ENCODE data around the gene HINT2.

HINT2 gene

DNA sequence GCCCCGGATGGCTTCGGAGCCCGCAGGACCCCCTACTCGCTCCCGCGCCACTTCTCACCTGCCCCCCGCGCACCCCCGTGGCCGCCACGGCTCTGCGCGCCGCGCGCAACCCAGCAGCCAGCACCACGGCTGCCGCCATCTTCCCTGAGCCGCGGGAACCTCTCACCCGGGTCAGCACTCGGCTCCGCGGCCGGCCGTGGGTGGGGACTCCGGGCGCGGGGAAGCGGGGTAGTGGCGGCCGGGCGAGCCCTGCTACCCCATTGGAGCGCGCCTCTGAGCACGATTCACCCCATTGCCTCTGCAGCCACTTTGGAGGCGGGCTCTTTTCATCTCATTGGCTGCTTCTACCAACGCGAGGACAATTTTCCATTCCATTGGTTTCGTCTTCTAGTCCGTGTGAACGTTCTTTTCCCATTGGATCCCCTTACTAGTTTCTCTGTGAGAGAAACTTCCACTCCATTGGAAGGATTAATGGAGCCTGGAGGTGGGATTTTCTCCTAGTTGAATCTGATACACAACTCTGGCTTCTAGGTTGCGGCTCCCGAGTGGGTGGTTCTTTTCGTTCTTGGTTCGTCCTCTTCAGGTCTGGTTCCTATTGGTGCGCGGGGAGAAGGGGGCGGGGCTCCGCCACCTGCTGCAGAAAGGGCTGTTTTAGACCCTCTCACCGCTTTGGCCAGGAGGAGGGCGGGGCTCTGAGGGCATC lies at the start of gene HINT2:
HINT2 (minus strand) TSS at position 202 of the 703 bp plus-strand sequence; CDS start at position 139, 63 bp downstream.
- Histone ChIP-seq H3K9ac (ENCODE audit: low read length in 5 of 5) (peak within 1 kb of the TSS; percentile 84 to 99 (median 94)), H3K9me3 (ENCODE audit: control insufficient read depth in 5 of 5, low read length in 5 of 5) (peaks cover 0 to 2% (median 0%) of the 10 kb centered on the region in 5 donors), H3K4me1 (ENCODE audit: control insufficient read depth in 5 of 5, insufficient read depth in 5 of 5, low read length in 5 of 5) (peaks cover 14 to 42% (median 39%) of the 10 kb centered on the region in 5 donors), H3K27ac (ENCODE audit: low read depth, low read length) (peak within 1 kb of the TSS; percentile 93), H3K4me3 (ENCODE audit: low read depth in 1 of 5, low read length in 5 of 5) (peak within 1 kb of the TSS; percentile 75 to 89 (median 85)), H3K27me3 (ENCODE audit: control insufficient read depth in 5 of 5, insufficient read depth in 4 of 5, low read length in 5 of 5) (peaks cover 0 to 5% (median 0%) of the 10 kb centered on the region in 5 donors), H3K36me3 (ENCODE audit: control insufficient read depth in 5 of 5, insufficient read depth in 5 of 5, low read length in 5 of 5) (peaks cover 0 to 3% (median 1%) of the 10 kb centered on the region in 5 donors)

DNA sequence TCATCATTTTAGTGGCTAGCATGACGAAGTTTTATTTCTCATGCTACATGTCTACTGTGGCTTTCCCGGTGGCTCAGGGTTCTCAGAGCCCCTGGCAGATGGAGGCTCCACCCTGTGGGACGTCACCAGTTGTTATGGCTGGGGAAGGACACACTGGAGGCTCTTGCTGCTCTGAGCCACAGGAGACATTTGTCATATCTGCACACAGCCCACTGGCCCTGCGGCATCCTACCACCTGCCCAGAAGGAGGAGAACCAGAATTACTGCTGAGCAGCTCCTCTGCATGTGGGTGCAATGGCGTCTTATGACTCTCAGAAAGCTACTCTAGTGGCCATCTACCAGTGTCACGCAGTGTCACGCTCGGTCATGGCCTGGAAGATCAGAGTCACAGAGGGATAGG lies 48.7 kb upstream of the HINT2 start:
- H3K9ac ChIP-seq (ENCODE audit: low read length in 5 of 5): no peak overlapping the region
- no peak overlapping the region for H3K27ac ChIP-seq (ENCODE audit: low read depth, low read length)
- peaks cover 0 to 14% (median 0%) of the 10 kb centered on the region in 5 donors for H3K4me1 ChIP-seq (ENCODE audit: control insufficient read depth in 5 of 5, insufficient read depth in 5 of 5, low read length in 5 of 5)
- peaks cover 11 to 64% (median 39%) of the 10 kb centered on the region in 5 donors for H3K27me3 ChIP-seq (ENCODE audit: control insufficient read depth in 5 of 5, insufficient read depth in 4 of 5, low read length in 5 of 5)
- no peak overlapping the region for H3K4me3 ChIP-seq (ENCODE audit: low read depth in 1 of 5, low read length in 5 of 5)
- H3K9me3 ChIP-seq (ENCODE audit: control insufficient read depth in 5 of 5, low read length in 5 of 5): no peaks in the 10 kb centered on the region
- no peaks in the 10 kb centered on the region for H3K36me3 ChIP-seq (ENCODE audit: control insufficient read depth in 5 of 5, insufficient read depth in 5 of 5, low read length in 5 of 5)

DNA sequence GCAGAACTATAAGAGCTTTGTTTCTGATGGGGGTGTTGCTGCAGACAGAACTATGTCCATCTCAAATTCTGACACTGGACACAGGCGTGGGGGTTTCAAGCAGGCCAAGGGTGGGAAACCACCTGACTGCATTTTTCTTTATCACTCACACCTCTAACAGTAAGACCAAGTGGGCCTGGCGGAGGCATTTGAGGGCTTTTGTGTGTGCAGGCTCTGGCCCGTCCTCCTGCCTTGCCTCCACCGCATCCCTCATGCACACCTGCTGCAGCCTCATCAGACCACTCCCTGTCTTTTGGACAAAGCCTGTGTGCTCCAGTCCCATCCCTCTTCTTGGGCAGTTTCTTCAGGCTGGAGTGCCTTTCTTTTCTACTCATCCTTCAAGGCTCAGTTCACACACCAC lies 47.5 kb upstream of the HINT2 start:
- Histone ChIP-seq H3K9ac (ENCODE audit: low read length in 5 of 5) (no peak overlapping the region), H3K4me3 (ENCODE audit: low read depth in 1 of 5, low read length in 5 of 5) (no peak overlapping the region), H3K9me3 (ENCODE audit: control insufficient read depth in 5 of 5, low read length in 5 of 5) (no peaks in the 10 kb centered on the region), H3K27ac (ENCODE audit: low read depth, low read length) (no peak overlapping the region), H3K27me3 (ENCODE audit: control insufficient read depth in 5 of 5, insufficient read depth in 4 of 5, low read length in 5 of 5) (peaks cover 11 to 55% (median 33%) of the 10 kb centered on the region in 5 donors), H3K36me3 (ENCODE audit: control insufficient read depth in 5 of 5, insufficient read depth in 5 of 5, low read length in 5 of 5) (no peaks in the 10 kb centered on the region), H3K4me1 (ENCODE audit: control insufficient read depth in 5 of 5, insufficient read depth in 5 of 5, low read length in 5 of 5) (peaks cover 0 to 15% (median 0%) of the 10 kb centered on the region in 5 donors)

DNA sequence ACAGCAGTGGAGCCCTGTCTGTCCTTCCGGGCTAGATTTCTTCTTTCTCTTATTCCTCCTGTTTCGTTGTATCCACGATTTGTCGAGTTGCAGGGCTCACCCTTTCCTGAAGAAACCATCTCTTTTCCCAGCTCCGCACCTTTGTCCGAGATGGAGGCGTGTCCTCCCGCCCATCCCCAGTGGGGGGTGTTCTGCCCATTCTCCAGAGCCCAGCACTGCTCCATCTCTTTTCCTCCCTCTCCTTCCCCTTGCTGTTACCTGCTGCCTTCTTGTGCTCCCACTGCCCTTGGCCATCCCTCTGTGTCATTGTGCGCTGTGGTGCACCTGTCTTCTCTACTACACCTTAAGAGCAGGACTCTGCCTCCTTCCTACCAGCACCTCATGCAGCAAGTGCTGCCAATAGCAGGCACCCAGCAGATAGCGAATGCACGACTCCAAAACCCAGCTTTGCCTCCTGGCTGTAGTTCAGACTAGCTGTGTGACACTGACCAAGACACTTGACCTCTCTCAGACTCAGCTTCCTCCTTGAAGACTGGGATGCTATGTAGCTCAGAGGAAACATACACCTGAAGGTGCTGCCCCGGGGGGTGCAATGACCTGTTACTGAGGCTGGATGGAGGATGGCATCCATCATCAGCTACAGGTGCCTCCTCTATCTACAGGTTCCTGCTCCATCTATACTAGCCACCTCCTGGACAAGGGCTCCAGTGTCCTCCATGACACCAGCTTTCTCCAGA lies 46.5 kb upstream of the HINT2 start:
- Histone ChIP-seq H3K36me3 (ENCODE audit: control insufficient read depth in 5 of 5, insufficient read depth in 5 of 5, low read length in 5 of 5) (no peaks in the 10 kb centered on the region), H3K4me1 (ENCODE audit: control insufficient read depth in 5 of 5, insufficient read depth in 5 of 5, low read length in 5 of 5) (peaks cover 0 to 15% (median 0%) of the 10 kb centered on the region in 5 donors), H3K4me3 (ENCODE audit: low read depth in 1 of 5, low read length in 5 of 5) (no peak overlapping the region), H3K27me3 (ENCODE audit: control insufficient read depth in 5 of 5, insufficient read depth in 4 of 5, low read length in 5 of 5) (peaks cover 11 to 53% (median 33%) of the 10 kb centered on the region in 5 donors), H3K9ac (ENCODE audit: low read length in 5 of 5) (no peak overlapping the region), H3K27ac (ENCODE audit: low read depth, low read length) (no peak overlapping the region), H3K9me3 (ENCODE audit: control insufficient read depth in 5 of 5, low read length in 5 of 5) (no peaks in the 10 kb centered on the region)

DNA sequence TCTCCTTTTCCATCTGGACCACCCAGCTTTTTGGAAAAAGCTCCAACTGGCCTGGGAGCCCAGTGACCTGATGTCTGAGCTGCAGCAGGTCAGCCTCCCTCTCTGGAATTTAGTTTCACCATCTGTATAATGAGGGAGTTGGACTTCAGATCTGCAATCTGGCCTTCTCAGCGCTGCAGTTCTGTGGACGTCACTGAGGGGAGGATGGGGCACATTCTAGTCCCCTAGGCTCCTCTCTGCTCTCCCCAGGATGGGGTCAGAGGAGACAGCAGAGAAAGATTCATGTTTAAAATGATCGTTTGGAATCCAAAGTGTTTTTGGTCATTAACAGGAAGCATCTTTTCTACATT lies 45.1 kb upstream of the HINT2 start:
- H3K36me3 ChIP-seq (ENCODE audit: control insufficient read depth in 5 of 5, insufficient read depth in 5 of 5, low read length in 5 of 5): no peaks in the 10 kb centered on the region
- peaks cover 0 to 15% (median 0%) of the 10 kb centered on the region in 5 donors for H3K4me1 ChIP-seq (ENCODE audit: control insufficient read depth in 5 of 5, insufficient read depth in 5 of 5, low read length in 5 of 5)
- peaks cover 9 to 50% (median 33%) of the 10 kb centered on the region in 5 donors for H3K27me3 ChIP-seq (ENCODE audit: control insufficient read depth in 5 of 5, insufficient read depth in 4 of 5, low read length in 5 of 5)
- H3K9ac ChIP-seq (ENCODE audit: low read length in 5 of 5): no peak overlapping the region
- no peaks in the 10 kb centered on the region for H3K9me3 ChIP-seq (ENCODE audit: control insufficient read depth in 5 of 5, low read length in 5 of 5)
- no peak overlapping the region for H3K27ac ChIP-seq (ENCODE audit: low read depth, low read length)
- no peak overlapping the region for H3K4me3 ChIP-seq (ENCODE audit: low read depth in 1 of 5, low read length in 5 of 5)

DNA sequence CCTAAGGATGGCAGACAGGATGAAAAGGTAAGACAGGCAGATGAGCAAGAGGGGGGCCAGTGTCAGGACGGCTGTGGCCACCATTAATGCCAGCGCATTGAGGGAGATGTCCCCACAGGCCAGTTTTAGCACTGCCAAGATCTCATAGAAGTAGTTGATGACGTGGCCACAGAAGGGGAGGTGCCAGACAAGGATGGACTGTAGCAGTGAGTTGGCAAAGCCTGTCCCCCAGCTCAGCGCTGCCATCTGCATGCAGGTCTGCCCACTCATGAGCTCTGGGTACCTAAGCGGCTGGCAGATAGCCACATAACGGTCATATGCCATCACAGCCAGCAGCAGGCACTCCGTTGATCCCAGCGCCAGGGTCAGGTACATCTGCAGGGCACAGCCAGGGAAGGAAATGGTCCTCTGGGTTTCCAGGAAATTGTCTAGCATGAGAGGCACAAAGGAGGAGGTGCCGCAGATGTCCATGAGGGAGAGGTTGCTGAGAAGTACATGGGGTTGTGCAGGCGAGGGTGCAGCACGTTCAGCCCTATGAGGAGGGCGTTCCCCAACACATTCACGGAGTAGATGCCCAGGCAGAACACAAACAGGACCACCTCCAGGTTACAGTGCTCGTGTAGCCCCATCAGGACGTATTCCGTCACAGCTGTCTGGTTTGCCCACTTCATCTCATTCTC lies 44.6 kb upstream of the HINT2 start:
- peaks cover 0 to 15% (median 0%) of the 10 kb centered on the region in 5 donors for H3K4me1 ChIP-seq (ENCODE audit: control insufficient read depth in 5 of 5, insufficient read depth in 5 of 5, low read length in 5 of 5)
- H3K27ac ChIP-seq (ENCODE audit: low read depth, low read length): no peak overlapping the region
- H3K36me3 ChIP-seq (ENCODE audit: control insufficient read depth in 5 of 5, insufficient read depth in 5 of 5, low read length in 5 of 5): no peaks in the 10 kb centered on the region
- H3K9me3 ChIP-seq (ENCODE audit: control insufficient read depth in 5 of 5, low read length in 5 of 5): no peaks in the 10 kb centered on the region
- no peak overlapping the region for H3K4me3 ChIP-seq (ENCODE audit: low read depth in 1 of 5, low read length in 5 of 5)
- peaks cover 6 to 45% (median 32%) of the 10 kb centered on the region in 5 donors for H3K27me3 ChIP-seq (ENCODE audit: control insufficient read depth in 5 of 5, insufficient read depth in 4 of 5, low read length in 5 of 5)
- no peak overlapping the region for H3K9ac ChIP-seq (ENCODE audit: low read length in 5 of 5)

DNA sequence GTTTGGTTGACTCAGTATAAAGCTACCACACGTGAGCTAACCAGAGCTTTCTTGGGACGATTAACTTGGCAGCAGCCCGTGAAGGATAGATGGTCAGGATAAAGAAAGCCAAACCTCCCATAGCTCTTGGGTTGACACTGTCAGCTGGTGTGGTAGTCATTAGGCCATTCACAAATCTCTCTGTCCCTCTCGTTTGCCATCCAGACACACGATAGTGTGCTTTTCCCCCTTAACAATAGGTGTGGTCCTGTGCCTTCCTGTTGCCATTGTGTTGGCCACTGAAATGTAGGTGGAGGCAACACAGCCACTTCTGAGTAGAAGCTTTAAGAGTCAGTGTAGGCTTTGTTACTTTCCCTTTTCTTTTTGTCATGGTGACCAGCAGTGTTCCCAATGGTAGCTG lies 43.6 kb upstream of the HINT2 start:
- peaks cover 0 to 15% (median 0%) of the 10 kb centered on the region in 5 donors for H3K4me1 ChIP-seq (ENCODE audit: control insufficient read depth in 5 of 5, insufficient read depth in 5 of 5, low read length in 5 of 5)
- H3K36me3 ChIP-seq (ENCODE audit: control insufficient read depth in 5 of 5, insufficient read depth in 5 of 5, low read length in 5 of 5): peaks cover 0 to 4% (median 0%) of the 10 kb centered on the region in 5 donors
- H3K4me3 ChIP-seq (ENCODE audit: low read depth in 1 of 5, low read length in 5 of 5): no peak overlapping the region
- H3K27me3 ChIP-seq (ENCODE audit: control insufficient read depth in 5 of 5, insufficient read depth in 4 of 5, low read length in 5 of 5): peaks cover 3 to 35% (median 28%) of the 10 kb centered on the region in 5 donors
- no peaks in the 10 kb centered on the region for H3K9me3 ChIP-seq (ENCODE audit: control insufficient read depth in 5 of 5, low read length in 5 of 5)
- no peak overlapping the region for H3K9ac ChIP-seq (ENCODE audit: low read length in 5 of 5)
- H3K27ac ChIP-seq (ENCODE audit: low read depth, low read length): no peak overlapping the region

DNA sequence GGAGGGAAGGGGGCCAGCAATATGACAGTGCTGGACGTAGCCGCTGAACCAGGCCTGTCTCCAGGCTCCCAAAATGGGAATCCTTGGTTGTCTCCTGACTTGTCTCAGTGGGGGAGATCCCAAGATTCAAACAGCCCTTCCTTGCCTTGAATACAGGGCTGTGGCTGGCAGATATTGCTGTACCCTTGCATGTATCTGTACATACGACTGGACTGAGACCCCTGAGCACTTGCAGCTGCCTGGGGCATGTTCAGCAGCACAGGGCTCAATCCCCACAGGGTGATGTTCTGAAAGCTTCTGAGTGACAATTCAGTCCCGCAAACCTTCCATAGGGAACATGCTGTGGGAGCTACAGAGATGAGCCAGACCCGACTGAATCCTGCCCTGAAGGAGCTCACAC lies 42.0 kb upstream of the HINT2 start:
- no peak overlapping the region for H3K9ac ChIP-seq (ENCODE audit: low read length in 5 of 5)
- H3K27ac ChIP-seq (ENCODE audit: low read depth, low read length): no peak overlapping the region
- H3K4me3 ChIP-seq (ENCODE audit: low read depth in 1 of 5, low read length in 5 of 5): no peak overlapping the region
- peaks cover 0 to 10% (median 0%) of the 10 kb centered on the region in 5 donors for H3K36me3 ChIP-seq (ENCODE audit: control insufficient read depth in 5 of 5, insufficient read depth in 5 of 5, low read length in 5 of 5)
- H3K27me3 ChIP-seq (ENCODE audit: control insufficient read depth in 5 of 5, insufficient read depth in 4 of 5, low read length in 5 of 5): peaks cover 0 to 32% (median 24%) of the 10 kb centered on the region in 5 donors
- peaks cover 0 to 15% (median 0%) of the 10 kb centered on the region in 5 donors for H3K4me1 ChIP-seq (ENCODE audit: control insufficient read depth in 5 of 5, insufficient read depth in 5 of 5, low read length in 5 of 5)
- H3K9me3 ChIP-seq (ENCODE audit: control insufficient read depth in 5 of 5, low read length in 5 of 5): no peaks in the 10 kb centered on the region

DNA sequence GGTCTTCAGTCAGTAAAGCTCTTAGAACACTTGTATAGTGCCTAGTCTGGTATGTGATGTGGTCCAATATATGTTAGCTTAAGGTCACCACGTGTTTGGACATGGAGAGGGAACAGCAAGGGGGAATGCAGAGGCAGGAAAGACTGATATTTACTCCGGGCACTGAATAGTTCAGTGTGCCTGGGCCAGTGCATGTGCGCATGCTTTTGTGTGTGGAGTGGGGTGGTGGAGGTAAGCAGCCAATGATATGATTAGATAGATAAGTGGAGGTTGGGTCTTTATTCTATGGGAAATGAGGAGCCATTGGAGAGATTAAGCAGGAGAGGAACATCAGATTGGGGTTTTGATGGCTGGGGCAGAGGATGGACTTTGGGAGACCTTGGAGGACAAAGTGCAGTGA lies 41.4 kb upstream of the HINT2 start:
- Histone ChIP-seq H3K4me1 (ENCODE audit: control insufficient read depth in 5 of 5, insufficient read depth in 5 of 5, low read length in 5 of 5) (peaks cover 0 to 15% (median 0%) of the 10 kb centered on the region in 5 donors), H3K4me3 (ENCODE audit: low read depth in 1 of 5, low read length in 5 of 5) (no peak overlapping the region), H3K27ac (ENCODE audit: low read depth, low read length) (no peak overlapping the region), H3K36me3 (ENCODE audit: control insufficient read depth in 5 of 5, insufficient read depth in 5 of 5, low read length in 5 of 5) (peaks cover 0 to 10% (median 0%) of the 10 kb centered on the region in 5 donors), H3K9me3 (ENCODE audit: control insufficient read depth in 5 of 5, low read length in 5 of 5) (no peaks in the 10 kb centered on the region), H3K9ac (ENCODE audit: low read length in 5 of 5) (no peak overlapping the region), H3K27me3 (ENCODE audit: control insufficient read depth in 5 of 5, insufficient read depth in 4 of 5, low read length in 5 of 5) (peaks cover 0 to 27% (median 21%) of the 10 kb centered on the region in 5 donors)
